ENCODE results near the gene C12orf76.
"Not testable (repeated sequence)": the region's sequence is repeated elsewhere in the genome, so short reads cannot be mapped to it uniquely, and the experiment has no call there.

C12orf76 gene

GRCh38 chr12:110049034-110049433, 712 bp upstream of the C12orf76 start:
- 100% methylated on average over 1 of the region's 11 CpGs for WGBS (ENCODE audit: extremely low coverage, insufficient coverage, low lambda C conversion rate)
- Histone ChIP-seq H3K9ac (ENCODE audit: low read length) (peak overlapping the region; percentile 64), H3K79me2 (ENCODE audit: control insufficient read depth, insufficient read depth, low read length) (peaks cover 10% of the 10 kb centered on the region), H3K56ac (ENCODE audit: low read length) (peak overlapping the region; percentile 84)
- not testable (repeated sequence) for H3K36me3 ChIP-seq (ENCODE audit: control insufficient read depth, insufficient read depth, low read length); H2BK15ac ChIP-seq (replicated peaks; ENCODE audit: low read depth); H3K27me3 ChIP-seq (ENCODE audit: insufficient read depth, low read length, poor library complexity); H3K4me1 ChIP-seq (ENCODE audit: control insufficient read depth, low read depth, low read length); H4K5ac ChIP-seq (ENCODE audit: low read length); H4K8ac ChIP-seq (ENCODE audit: low read depth, low read length); H3K4me2 ChIP-seq (ENCODE audit: low read length); H3K4me3 ChIP-seq (ENCODE audit: low read length); H3K79me1 ChIP-seq (ENCODE audit: low read length); DNase-seq; H2BK5ac ChIP-seq (ENCODE audit: low read length); H3K27ac ChIP-seq (ENCODE audit: low read depth, low read length); H3K4ac ChIP-seq (ENCODE audit: low read depth, low read length); H3K23ac ChIP-seq (ENCODE audit: low read length); H2BK120ac ChIP-seq (ENCODE audit: low read depth, low read length); H3K18ac ChIP-seq (ENCODE audit: low read length); H2AK5ac ChIP-seq (ENCODE audit: low read length)

- peak overlapping the region; percentile 47 for H3K4me3 ChIP-seq (ENCODE audit: low read length)
- peaks cover 10% of the 10 kb centered on the region for H3K79me2 ChIP-seq (ENCODE audit: control insufficient read depth, insufficient read depth, low read length)
These were observed 903 bp downstream of the C12orf76 start for GRCh38 chr12:110047297-110047940.

GRCh38 chr12:110046451-110047187, 1.7 kb downstream of the C12orf76 start:
- H3K27me3 ChIP-seq (ENCODE audit: insufficient read depth, low read length, poor library complexity) = no peaks in the 10 kb centered on the region
- no peak overlapping the region for H3K18ac ChIP-seq (ENCODE audit: low read length)
- H3K56ac ChIP-seq (ENCODE audit: low read length) = no peak overlapping the region
- no peak overlapping the region for H2BK5ac ChIP-seq (ENCODE audit: low read length)
- H3K79me1 ChIP-seq (ENCODE audit: low read length) = peaks cover 5% of the 10 kb centered on the region
- no peak overlapping the region for H2BK120ac ChIP-seq (ENCODE audit: low read depth, low read length)
- H4K5ac ChIP-seq (ENCODE audit: low read length) = no peak overlapping the region
- no peak overlapping the region for H4K8ac ChIP-seq (ENCODE audit: low read depth, low read length)
- DNase-seq = no peak
- no peak overlapping the region for H3K4me2 ChIP-seq (ENCODE audit: low read length)
- no peak overlapping the region for H2AK5ac ChIP-seq (ENCODE audit: low read length)
- no peak overlapping the region for H3K9ac ChIP-seq (ENCODE audit: low read length)
- WGBS (ENCODE audit: extremely low coverage, insufficient coverage, low lambda C conversion rate) = no CpG with 5 or more reads among the region's 8 CpGs
- peaks cover 10% of the 10 kb centered on the region for H3K79me2 ChIP-seq (ENCODE audit: control insufficient read depth, insufficient read depth, low read length)
- H3K23ac ChIP-seq (ENCODE audit: low read length) = no peak overlapping the region
- H3K27ac ChIP-seq (ENCODE audit: low read depth, low read length) = no peak overlapping the region
- H2BK15ac ChIP-seq (replicated peaks; ENCODE audit: low read depth) = no peak overlapping the region
- no peak overlapping the region for H3K4ac ChIP-seq (ENCODE audit: low read depth, low read length)
- peaks cover 2% of the 10 kb centered on the region for H3K36me3 ChIP-seq (ENCODE audit: control insufficient read depth, insufficient read depth, low read length)
- H3K4me1 ChIP-seq (ENCODE audit: control insufficient read depth, low read depth, low read length) = no peaks in the 10 kb centered on the region
- no peak overlapping the region for H3K4me3 ChIP-seq (ENCODE audit: low read length)

More at GRCh38 chr12:110047297-110047940, 903 bp downstream of the C12orf76 start:
- no peak overlapping the region for H3K27ac ChIP-seq (ENCODE audit: low read depth, low read length)
- H2BK15ac ChIP-seq (replicated peaks; ENCODE audit: low read depth) = no peak overlapping the region
- H3K4me2 ChIP-seq (ENCODE audit: low read length) = peak overlapping the region; percentile 75
- no peak overlapping the region for H2AK5ac ChIP-seq (ENCODE audit: low read length)
- H3K18ac ChIP-seq (ENCODE audit: low read length) = no peak overlapping the region
- no peaks in the 10 kb centered on the region for H3K4me1 ChIP-seq (ENCODE audit: control insufficient read depth, low read depth, low read length)
- DNase-seq = no peak
- no peak overlapping the region for H4K8ac ChIP-seq (ENCODE audit: low read depth, low read length)
- peaks cover 4% of the 10 kb centered on the region for H3K79me1 ChIP-seq (ENCODE audit: low read length)
- H3K36me3 ChIP-seq (ENCODE audit: control insufficient read depth, insufficient read depth, low read length) = peaks cover under 1% of the 10 kb centered on the region
- peak overlapping the region; percentile 83 for H3K56ac ChIP-seq (ENCODE audit: low read length)
- no peak overlapping the region for H3K4ac ChIP-seq (ENCODE audit: low read depth, low read length)
- no peak overlapping the region for H2BK120ac ChIP-seq (ENCODE audit: low read depth, low read length)
- no peak overlapping the region for H2BK5ac ChIP-seq (ENCODE audit: low read length)
- no peaks in the 10 kb centered on the region for H3K27me3 ChIP-seq (ENCODE audit: insufficient read depth, low read length, poor library complexity)
- no peak overlapping the region for H4K5ac ChIP-seq (ENCODE audit: low read length)
- H3K23ac ChIP-seq (ENCODE audit: low read length) = no peak overlapping the region
- peak overlapping the region; percentile 70 for H3K9ac ChIP-seq (ENCODE audit: low read length)
- no CpG with 5 or more reads among the region's 14 CpGs for WGBS (ENCODE audit: extremely low coverage, insufficient coverage, low lambda C conversion rate)

DNA sequence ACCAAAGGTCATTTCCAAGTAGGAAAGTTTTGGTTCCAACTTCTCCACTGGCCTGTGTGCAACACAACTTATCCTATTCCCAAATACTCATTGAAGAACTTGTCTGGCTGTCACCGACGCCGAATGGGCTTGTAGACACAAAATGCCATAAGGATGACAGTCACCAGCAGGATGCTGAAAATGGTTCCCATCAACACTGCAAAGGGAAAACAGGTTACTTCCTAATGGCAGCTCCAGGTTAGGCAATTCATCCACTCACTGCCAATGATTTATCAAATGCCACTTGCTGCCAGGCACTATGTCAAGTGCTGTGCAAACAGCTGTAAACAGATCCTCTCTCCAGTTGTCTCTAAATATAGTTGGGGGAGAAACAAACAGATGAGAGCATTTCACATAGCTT, 6.1 kb downstream of the C12orf76 start:
- Histone ChIP-seq H2BK5ac (ENCODE audit: low read length) (no peak overlapping the region), H3K27ac (ENCODE audit: low read depth, low read length) (no peak overlapping the region), H3K4me3 (ENCODE audit: low read length) (no peak overlapping the region), H3K56ac (ENCODE audit: low read length) (no peak overlapping the region), H2AK5ac (ENCODE audit: low read length) (no peak overlapping the region), H3K9ac (ENCODE audit: low read length) (no peak overlapping the region), H2BK120ac (ENCODE audit: low read depth, low read length) (no peak overlapping the region), H2BK15ac (replicated peaks; ENCODE audit: low read depth) (no peak overlapping the region), H3K79me2 (ENCODE audit: control insufficient read depth, insufficient read depth, low read length) (peaks cover 8% of the 10 kb centered on the region), H4K5ac (ENCODE audit: low read length) (no peak overlapping the region), H3K36me3 (ENCODE audit: control insufficient read depth, insufficient read depth, low read length) (peaks cover 6% of the 10 kb centered on the region), H3K4me2 (ENCODE audit: low read length) (no peak overlapping the region), H4K8ac (ENCODE audit: low read depth, low read length) (no peak overlapping the region), H3K4me1 (ENCODE audit: control insufficient read depth, low read depth, low read length) (no peaks in the 10 kb centered on the region), H3K23ac (ENCODE audit: low read length) (no peak overlapping the region), H3K18ac (ENCODE audit: low read length) (no peak overlapping the region), H3K79me1 (ENCODE audit: low read length) (peaks cover 5% of the 10 kb centered on the region), H3K27me3 (ENCODE audit: insufficient read depth, low read length, poor library complexity) (no peaks in the 10 kb centered on the region), H3K4ac (ENCODE audit: low read depth, low read length) (no peak overlapping the region)
- WGBS (ENCODE audit: extremely low coverage, insufficient coverage, low lambda C conversion rate) = no CpG with 5 or more reads among the region's 3 CpGs
- no peak for DNase-seq

DNA sequence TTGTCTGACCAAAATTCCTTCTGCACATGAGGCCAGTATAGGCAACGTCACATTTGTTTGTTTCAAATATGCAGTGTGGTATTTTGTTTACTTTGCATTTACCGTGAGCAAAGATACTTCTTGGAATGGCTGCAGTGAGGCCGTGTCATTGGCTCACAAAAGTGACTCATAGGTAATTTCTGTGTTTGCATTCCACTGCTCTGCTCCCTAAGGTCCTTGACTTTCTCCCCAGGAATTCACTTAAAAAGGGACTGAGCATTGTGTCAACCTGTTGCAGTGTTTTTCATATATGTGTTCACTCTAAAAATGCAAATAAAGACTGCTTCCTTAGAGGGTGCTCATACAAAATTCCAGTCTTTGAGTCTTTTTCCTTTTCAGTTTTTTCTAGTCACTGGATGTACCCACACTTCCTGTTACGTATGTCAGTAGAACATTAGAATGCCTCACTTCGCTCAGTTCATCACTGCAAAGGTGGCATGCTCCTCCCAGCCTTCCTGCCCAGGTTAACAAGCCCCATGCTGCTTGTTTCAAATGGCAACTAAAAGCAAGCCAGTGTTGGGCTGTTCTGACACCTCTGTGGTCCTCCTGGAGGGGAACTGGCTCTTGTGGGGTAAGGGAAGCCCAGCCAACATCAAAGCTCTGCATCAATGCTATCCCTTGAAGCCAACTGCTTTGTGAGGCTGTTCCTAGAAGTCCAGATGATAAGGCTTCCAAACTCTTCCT, 9.1 kb downstream of the C12orf76 start:
- Histone ChIP-seq H3K4me1 (ENCODE audit: control insufficient read depth, low read depth, low read length) (no peaks in the 10 kb centered on the region), H3K23ac (ENCODE audit: low read length) (no peak overlapping the region), H3K79me1 (ENCODE audit: low read length) (peaks cover 3% of the 10 kb centered on the region), H3K56ac (ENCODE audit: low read length) (no peak overlapping the region), H3K79me2 (ENCODE audit: control insufficient read depth, insufficient read depth, low read length) (no peaks in the 10 kb centered on the region), H3K36me3 (ENCODE audit: control insufficient read depth, insufficient read depth, low read length) (peaks cover 6% of the 10 kb centered on the region), H3K27me3 (ENCODE audit: insufficient read depth, low read length, poor library complexity) (no peaks in the 10 kb centered on the region), H3K4me2 (ENCODE audit: low read length) (no peak overlapping the region), H3K4me3 (ENCODE audit: low read length) (no peak overlapping the region), H3K9ac (ENCODE audit: low read length) (no peak overlapping the region), H4K5ac (ENCODE audit: low read length) (no peak overlapping the region), H3K18ac (ENCODE audit: low read length) (no peak overlapping the region), H3K4ac (ENCODE audit: low read depth, low read length) (no peak overlapping the region), H3K27ac (ENCODE audit: low read depth, low read length) (peak overlapping the region; percentile 13), H2BK120ac (ENCODE audit: low read depth, low read length) (no peak overlapping the region), H4K8ac (ENCODE audit: low read depth, low read length) (no peak overlapping the region), H2BK15ac (replicated peaks; ENCODE audit: low read depth) (no peak overlapping the region), H2BK5ac (ENCODE audit: low read length) (no peak overlapping the region), H2AK5ac (ENCODE audit: low read length) (no peak overlapping the region)
- no CpG with 5 or more reads among the region's 5 CpGs for WGBS (ENCODE audit: extremely low coverage, insufficient coverage, low lambda C conversion rate)
- DNase-seq = peak; percentile 78

Data from mesendoderm (in vitro differentiated cells).